T-cell (primary cell): ENCODE measurements around the gene DPH6. TPM values are rescaled to one million over a fixed set of nuclear protein-coding genes. Genes with fewer than 3 reads are reported as not detected.

Source experiments
- ATAC-seq, 4 experiments: fragments of 200-7000 bp in 3 of 4; fragments of 150-1000 bp in 1 of 4; cut with Tn5 transposase; replicated peaks in 1 of 4; 1 replicate in 3 of 4; 2 replicates in 1 of 4; pipeline ENCODE4 v1.10.0; 2021; ENCODE audit warnings: moderate library complexity in 3 of 4, mild to moderate bottlenecking in 2 of 4, moderate number of reproducible peaks in 1 of 4
- CTCF ChIA-PET, 2 donors: fragments of 300-600 bp; sonication (Branson Sonifier 250); formaldehyde crosslinking; loops; one replicate each; lab custom pipeline; 2022; ENCODE audit warnings: antibody characterized with exemption in 2 of 2; lab: Charles Lee
- POLR2A ChIA-PET, 2 donors: fragments of 300-600 bp; sonication (Branson Sonifier 250); formaldehyde crosslinking; loops; one replicate each; lab custom pipeline; 2022; ENCODE audit warnings: antibody characterized with exemption in 2 of 2; lab: Charles Lee
- DNase-seq, 35 experiments: peaks; one replicate each; pipeline versions ENCODE4 v3.0.0 to v3.0.0-alpha.2; 2013 to 2023
- H3K27ac ChIP-seq: one replicate; pipeline ENCODE4 v1.5.1; 2013; ENCODE audit warnings: low read length
- H3K27me3 ChIP-seq, 2 experiments: replicated peaks in 1 of 2; 1 replicate in 1 of 2; 2 replicates in 1 of 2; pipeline versions ENCODE4 v1.6.1 to v1.7.0; 2013; ENCODE audit warnings: low read length in 1 of 2, mixed read lengths in 1 of 2; ENCODE audit not compliant: control insufficient read depth in 2 of 2, insufficient read depth in 2 of 2; ENCODE audit errors: extremely low read depth in 1 of 2
- H3K36me3 ChIP-seq, 2 donors: 1 replicate in 1 of 2; 2 replicates in 1 of 2; pipeline versions ENCODE4 v1.6.1 to v1.7.0; 2013; ENCODE audit warnings: low read length in 1 of 2; ENCODE audit not compliant: control insufficient read depth in 2 of 2, insufficient read depth in 1 of 2; ENCODE audit errors: extremely low read depth in 1 of 2
- H3K4me1 ChIP-seq, 2 experiments: 1 replicate in 1 of 2; 2 replicates in 1 of 2; pipeline versions ENCODE4 v1.6.1 to v1.7.0; 2013; ENCODE audit warnings: low read length in 2 of 2, mixed read lengths in 1 of 2; ENCODE audit not compliant: insufficient read depth in 2 of 2, control insufficient read depth in 1 of 2; ENCODE audit errors: extremely low read depth in 1 of 2
- H3K4me3 ChIP-seq, 2 donors: 1 replicate in 1 of 2; 2 replicates in 1 of 2; pipeline versions ENCODE4 v1.5.1 to v1.7.0; 2013; ENCODE audit warnings: mild to moderate bottlenecking in 2 of 2, low read length in 1 of 2, moderate library complexity in 1 of 2; ENCODE audit not compliant: control insufficient read depth in 1 of 2; ENCODE audit errors: extremely low read depth in 1 of 2
- H3K9me3 ChIP-seq: 2 replicates; pipeline ENCODE4 v1.7.0; 2013
- H3K27ac Mint-ChIP-seq, 2 donors: one replicate each; pipeline ENCODE4 v1.8.0; 2020 to 2021; ENCODE audit warnings: mild to moderate bottlenecking in 2 of 2, mixed read lengths in 2 of 2
- H3K27me3 Mint-ChIP-seq, 2 donors: one replicate each; pipeline ENCODE4 v1.8.0; 2021 to 2022; ENCODE audit warnings: mixed read lengths in 2 of 2
- H3K36me3 Mint-ChIP-seq: one replicate; pipeline ENCODE4 v1.8.0; 2021; ENCODE audit warnings: mixed read lengths
- H3K4me1 Mint-ChIP-seq, 3 donors: one replicate each; pipeline ENCODE4 v1.8.0; 2020 to 2022; ENCODE audit warnings: mixed read lengths in 3 of 3, mild to moderate bottlenecking in 1 of 3
- H3K4me3 Mint-ChIP-seq, 3 donors: one replicate each; pipeline ENCODE4 v1.8.0; 2020 to 2022; ENCODE audit warnings: mild to moderate bottlenecking in 3 of 3, mixed read lengths in 3 of 3, moderate library complexity in 3 of 3
- H3K9me3 Mint-ChIP-seq, 3 donors: one replicate each; pipeline ENCODE4 v1.8.0; 2020 to 2022; ENCODE audit warnings: mixed read lengths in 3 of 3
- WGBS: methylation state at CpG from one replicate; pipeline ENCODE4 v1.1.5; 2013; ENCODE audit warnings: missing lambda C conversion rate; ENCODE audit not compliant: insufficient coverage; 5-methylcytosine and 5-hydroxymethylcytosine counted together
- total RNA-seq, 35 experiments: library from RNA in 6 of 35; stranded (reverse) in 6 of 35; fragments of 120-200 nt in 1 of 35; gene quantifications; one replicate each; pipeline versions ENCODE4 v1.2.1 to v1.2.4 and lab custom pipeline; 2013 to 2026

DPH6 gene
- total RNA-seq, 5 donors from 2014 or later (not counting 1 experiment from before 2014, with no cell fraction given) = 11.9 to 18.6 (median 14.6) TPM

DNA sequence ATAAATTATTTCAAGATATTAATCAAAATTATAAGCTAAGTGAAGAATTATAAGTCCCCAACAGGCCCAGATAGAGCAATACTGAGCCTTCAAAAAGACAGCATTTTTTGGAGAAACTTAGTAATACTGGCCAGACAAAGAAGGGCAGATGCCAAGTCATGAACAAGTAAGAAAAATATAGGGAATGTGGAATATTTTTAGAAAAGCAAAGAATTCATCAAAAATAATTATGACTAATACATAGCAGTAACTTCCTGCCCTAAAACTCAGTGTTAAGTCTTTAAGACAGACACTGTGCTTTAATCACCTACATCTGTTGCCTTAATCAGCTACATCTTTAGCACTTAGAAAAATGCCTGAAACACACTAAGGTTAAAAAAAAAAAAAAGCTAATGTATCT is 31.2 kb downstream of the DPH6 start:
- H3K9me3 ChIP-seq = no peaks in the 10 kb centered on the region
- DNase-seq (no peak), ATAC-seq (no peak)
- H3K4me3 Mint-ChIP-seq = no peak overlapping the region
- CTCF ChIA-PET = interaction anchor here (0.5 to 0.9 kb wide), 3 partner anchors 144 to 1362 kb away, joined by 3 read pairs; no protein-coding TSS in a partner anchor
- H3K4me1 ChIP-seq = no peaks in the 10 kb centered on the region
- POLR2A ChIA-PET = no interaction called here
- no peaks in the 10 kb centered on the region for H3K27me3 Mint-ChIP-seq
- H3K36me3 ChIP-seq = no peaks in the 10 kb centered on the region
- peaks cover 0 to 2% (median 0%) of the 10 kb centered on the region in 3 donors for H3K4me1 Mint-ChIP-seq
- H3K9me3 Mint-ChIP-seq = no peaks in the 10 kb centered on the region
- H3K4me3 ChIP-seq = no peak overlapping the region
- peaks cover 9% of the 10 kb centered on the region for H3K36me3 Mint-ChIP-seq
- no peak overlapping the region for H3K27ac ChIP-seq
- H3K27me3 ChIP-seq = no peaks in the 10 kb centered on the region
- no peak overlapping the region for H3K27ac Mint-ChIP-seq

DNA sequence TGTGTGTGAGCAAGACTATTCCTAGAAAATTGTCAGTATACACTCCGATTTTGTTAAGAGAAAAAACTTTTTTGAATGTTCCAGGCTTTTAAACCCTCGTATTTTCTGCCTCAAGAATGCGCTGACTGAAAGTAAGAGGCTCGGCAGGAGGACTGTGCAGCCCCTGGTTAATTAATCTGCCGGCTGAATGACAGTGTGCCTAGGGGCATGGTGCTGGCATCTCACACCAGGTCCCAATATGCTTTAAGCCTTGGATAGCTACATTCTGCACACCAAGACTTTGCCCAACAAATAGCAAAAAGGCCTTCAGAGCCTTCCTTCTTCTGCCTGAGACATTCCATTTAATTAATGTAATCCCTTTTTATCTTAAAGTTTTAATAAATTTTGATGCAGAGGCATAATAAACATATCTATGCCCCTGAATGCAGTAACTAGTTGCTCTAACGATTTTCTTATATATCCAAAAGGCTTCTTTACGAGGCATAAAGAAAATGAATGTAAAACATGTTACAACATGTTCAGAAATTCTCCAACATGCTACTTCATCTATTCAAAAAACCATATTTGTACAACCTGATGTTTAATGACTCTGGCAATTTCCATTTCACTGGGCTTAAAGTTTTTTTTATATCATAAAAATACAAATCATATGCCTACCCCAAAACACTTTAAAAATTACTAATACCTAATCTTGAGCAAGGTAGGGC is 37.9 kb downstream of the DPH6 start:
- ChIA-PET CTCF (no interaction called here), POLR2A (no interaction called here)
- 93% methylated on average over 4 of the region's 7 CpGs for WGBS
- H3K27ac Mint-ChIP-seq = no peak overlapping the region
- H3K4me1 ChIP-seq = no peaks in the 10 kb centered on the region
- H3K27me3 ChIP-seq = no peaks in the 10 kb centered on the region
- peaks cover 16% of the 10 kb centered on the region for H3K36me3 Mint-ChIP-seq
- H3K36me3 ChIP-seq = no peaks in the 10 kb centered on the region
- H3K27me3 Mint-ChIP-seq = no peaks in the 10 kb centered on the region
- no peaks in the 10 kb centered on the region for H3K9me3 Mint-ChIP-seq
- H3K4me3 ChIP-seq = no peak overlapping the region
- H3K4me1 Mint-ChIP-seq = no peaks in the 10 kb centered on the region
- DNase-seq (no peak), ATAC-seq (no peak)
- H3K9me3 ChIP-seq = no peaks in the 10 kb centered on the region
- H3K4me3 Mint-ChIP-seq = no peak overlapping the region
- H3K27ac ChIP-seq = no peak overlapping the region

DNA sequence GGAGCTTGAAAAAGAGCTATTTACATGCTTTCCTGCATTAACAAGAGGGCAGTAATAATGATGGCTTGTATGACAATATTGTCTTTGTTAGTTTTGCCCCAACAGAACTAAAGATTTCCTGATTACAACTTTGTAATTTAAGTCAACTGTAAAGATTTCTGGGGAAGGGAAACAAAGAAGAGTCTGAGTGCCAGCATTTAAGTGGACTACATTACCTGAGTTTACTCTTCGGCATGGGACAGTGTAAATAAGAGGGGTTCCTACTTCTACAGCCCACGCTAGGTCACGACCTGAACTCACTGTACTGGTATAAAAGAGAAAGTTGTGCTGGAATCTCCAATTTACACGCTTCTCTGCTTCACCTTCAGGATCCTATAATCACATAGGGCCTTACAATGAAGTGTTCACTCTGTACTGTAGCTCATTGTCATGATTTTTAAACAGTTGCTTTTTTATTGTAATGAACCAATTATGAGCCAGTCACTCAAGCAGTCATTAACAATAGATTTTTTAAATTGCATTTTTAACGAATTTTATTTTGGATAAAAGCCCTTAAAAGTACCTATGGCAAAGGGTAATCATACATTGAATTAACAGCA is 39.6 kb downstream of the DPH6 start:
- POLR2A ChIA-PET = no interaction called here
- Histone ChIP-seq H3K36me3 (no peaks in the 10 kb centered on the region), H3K4me1 (no peaks in the 10 kb centered on the region), H3K9me3 (no peaks in the 10 kb centered on the region), H3K27me3 (no peaks in the 10 kb centered on the region), H3K27ac (no peak overlapping the region), H3K4me3 (no peak overlapping the region)
- DNase-seq = no peak
- Mint-ChIP-seq H3K27ac (no peak overlapping the region), H3K4me1 (no peaks in the 10 kb centered on the region), H3K27me3 (no peaks in the 10 kb centered on the region), H3K36me3 (peaks cover 14% of the 10 kb centered on the region), H3K9me3 (no peaks in the 10 kb centered on the region), H3K4me3 (no peak overlapping the region)
- 100% methylated on average over 1 of the region's 5 CpGs for WGBS
- ATAC-seq = no peak
- CTCF ChIA-PET = no interaction called here

DNA sequence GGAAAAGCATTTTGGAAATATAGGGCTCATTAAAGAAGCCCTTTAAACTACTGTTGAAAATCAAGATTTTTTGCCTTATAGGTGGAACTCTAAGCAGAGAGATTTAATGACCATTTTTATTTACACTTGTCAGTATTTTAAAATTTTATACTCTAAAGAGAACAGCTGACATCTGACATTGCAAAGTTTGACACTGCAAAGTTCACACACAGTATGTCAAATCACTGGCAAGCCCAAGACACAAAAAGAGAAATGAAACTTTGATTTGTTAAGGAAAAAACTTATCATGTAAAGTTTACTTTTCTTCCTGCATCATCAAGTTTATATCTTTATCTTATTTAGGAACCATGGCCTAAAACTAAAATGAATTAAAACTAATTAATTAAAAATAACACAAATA is 40.2 kb downstream of the DPH6 start:
- no peak overlapping the region for H3K27ac Mint-ChIP-seq
- H3K27me3 ChIP-seq = no peaks in the 10 kb centered on the region
- CTCF ChIA-PET = no interaction called here
- no peak overlapping the region for H3K4me3 Mint-ChIP-seq
- peaks cover 15% of the 10 kb centered on the region for H3K36me3 Mint-ChIP-seq
- H3K27ac ChIP-seq = no peak overlapping the region
- no peaks in the 10 kb centered on the region for H3K36me3 ChIP-seq
- H3K4me3 ChIP-seq = no peak overlapping the region
- no peak for ATAC-seq
- DNase-seq = no peak
- POLR2A ChIA-PET = no interaction called here
- no peaks in the 10 kb centered on the region for H3K4me1 ChIP-seq
- no peaks in the 10 kb centered on the region for H3K27me3 Mint-ChIP-seq
- no peaks in the 10 kb centered on the region for H3K9me3 Mint-ChIP-seq
- H3K9me3 ChIP-seq = no peaks in the 10 kb centered on the region
- no peaks in the 10 kb centered on the region for H3K4me1 Mint-ChIP-seq

DNA sequence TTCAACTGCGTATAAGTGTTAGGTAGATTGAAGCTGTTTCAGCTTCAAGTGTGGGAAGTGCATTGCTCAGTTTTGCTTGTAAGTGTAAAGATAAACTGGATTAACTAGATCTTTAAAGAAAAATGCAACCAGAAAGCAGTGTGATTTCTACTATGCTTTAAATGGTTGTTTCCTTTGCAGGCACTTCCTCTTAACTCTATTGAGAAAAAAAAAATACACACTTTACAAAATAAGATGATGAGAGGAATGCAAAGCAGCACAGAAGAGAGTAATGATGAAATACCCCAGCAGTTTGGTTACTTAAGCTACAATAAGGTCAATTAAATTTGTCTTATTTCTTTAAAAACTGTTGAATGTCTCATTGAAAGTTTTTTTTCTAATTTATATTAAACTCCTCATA is 40.8 kb downstream of the DPH6 start:
- Mint-ChIP-seq H3K4me1 (no peaks in the 10 kb centered on the region), H3K4me3 (no peak overlapping the region), H3K27ac (no peak overlapping the region), H3K36me3 (peaks cover 19% of the 10 kb centered on the region), H3K9me3 (no peaks in the 10 kb centered on the region), H3K27me3 (no peaks in the 10 kb centered on the region)
- H3K27me3 ChIP-seq = no peaks in the 10 kb centered on the region
- no peaks in the 10 kb centered on the region for H3K4me1 ChIP-seq
- no peak overlapping the region for H3K4me3 ChIP-seq
- no peak for DNase-seq
- ATAC-seq = no peak
- H3K27ac ChIP-seq = no peak overlapping the region
- WGBS = no CpG with 5 or more reads among the region's 1 CpG
- no peaks in the 10 kb centered on the region for H3K36me3 ChIP-seq
- H3K9me3 ChIP-seq = no peaks in the 10 kb centered on the region
- POLR2A ChIA-PET = no interaction called here
- CTCF ChIA-PET = interaction anchor here in 1 of 2 donors (1.4 kb wide), 1 partner anchor 9 kb away, joined by 5 read pairs; no protein-coding TSS in a partner anchor

DNA sequence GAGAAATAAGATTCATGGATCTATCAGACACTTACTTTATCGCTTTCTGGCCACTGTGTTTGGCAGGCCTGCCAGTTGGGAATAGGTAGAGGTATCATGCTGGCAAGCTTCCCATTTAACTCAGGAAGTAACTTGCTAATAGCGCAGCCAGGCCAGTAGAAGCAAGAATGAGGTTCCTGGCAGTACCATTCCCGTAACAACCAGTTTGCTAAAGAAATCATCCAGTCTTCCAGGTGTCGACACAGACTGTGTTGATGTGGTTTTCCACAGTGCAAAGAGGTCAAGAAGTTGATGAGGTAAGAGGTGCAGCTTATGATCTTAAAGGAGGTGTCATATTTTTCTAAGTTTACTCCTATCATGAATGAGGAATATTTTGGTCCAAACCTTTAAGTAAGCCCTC is 46.2 kb downstream of the DPH6 start:
- H3K36me3 ChIP-seq = no peaks in the 10 kb centered on the region
- CTCF ChIA-PET = no interaction called here
- H3K4me1 Mint-ChIP-seq = peaks cover 0 to 4% (median 0%) of the 10 kb centered on the region in 3 donors
- DNase-seq (no peak), ATAC-seq (no peak)
- no peaks in the 10 kb centered on the region for H3K9me3 ChIP-seq
- H3K9me3 Mint-ChIP-seq = no peaks in the 10 kb centered on the region
- no peaks in the 10 kb centered on the region for H3K27me3 Mint-ChIP-seq
- H3K36me3 Mint-ChIP-seq = peaks cover 34% of the 10 kb centered on the region
- H3K27me3 ChIP-seq = no peaks in the 10 kb centered on the region
- 100% methylated on average over 1 of the region's 4 CpGs for WGBS
- POLR2A ChIA-PET = no interaction called here
- H3K27ac Mint-ChIP-seq = no peak overlapping the region
- no peak overlapping the region for H3K4me3 Mint-ChIP-seq
- no peak overlapping the region for H3K4me3 ChIP-seq
- H3K4me1 ChIP-seq = no peaks in the 10 kb centered on the region
- no peak overlapping the region for H3K27ac ChIP-seq
